Fibroblast of lung (primary cell): ENCODE data around the gene TRAPPC3L.

Source experiments
- CTCF ChIP-seq, 2 donors: IDR thresholded peaks in 1 of 2; conservative IDR thresholded peaks in 1 of 2; 1 replicate in 1 of 2; 2 replicates in 1 of 2; pipeline ENCODE4 v1.5.1; 2011 to 2012; ENCODE audit warnings: low read length in 2 of 2, control low read depth in 1 of 2, inconsistent platforms in 1 of 2, low read depth in 1 of 2, mild to moderate bottlenecking in 1 of 2
- EZH2 ChIP-seq: IDR thresholded peaks from 2 replicates; pipeline ENCODE4 v1.5.1; 2012; ENCODE audit warnings: low read length, control low read depth, mild to moderate bottlenecking; ENCODE audit errors: missing control alignments

GRCh38 chr6:116568821-116569755 is 23.6 kb upstream of the TRAPPC3L start:
- no peak for TF ChIP-seq CTCF (conservative IDR thresholded peaks at IDR 0.05 in 1 of 2, IDR thresholded peaks at IDR 0.05 in 1 of 2; ENCODE audit: low read depth in 1 of 2, low read length in 2 of 2)
- no peak for TF ChIP-seq EZH2
